HEK293T (cell line): Measurements from ENCODE around the gene DENND1B.
"Not testable (repeated sequence)": the region's sequence is repeated elsewhere in the genome, so short reads cannot be mapped to it uniquely, and the experiment has no call there.

Experiments used
- CTCF ChIA-PET: fragments of 350-600 bp; formaldehyde crosslinking; extraction: SDS; loops from one replicate; lab custom pipeline; 2021; ENCODE audit warnings: antibody characterized with exemption, inconsistent platforms; lab: Yijun Ruan, JAX
- POLR2A ChIA-PET: fragments of 350-600 bp; formaldehyde crosslinking; extraction: SDS; loops from one replicate; lab custom pipeline; 2020; ENCODE audit warnings: antibody characterized with exemption, inconsistent platforms; lab: Yijun Ruan, JAX
- DNase-seq: peaks from one replicate; pipeline ENCODE4 v3.0.0; 2012; ENCODE audit warnings: mixed read lengths; ENCODE audit errors: extremely low spot score
- ARNT ChIP-seq: fragments of 450-650 bp; IDR thresholded peaks from 2 replicates; pipeline ENCODE4 v1.6.1; 2017; ENCODE audit warnings: mild to moderate bottlenecking
- BHLHE40 ChIP-seq: fragments of 450-650 bp; IDR thresholded peaks from 2 replicates; pipeline ENCODE4 v1.6.1; 2016; ENCODE audit warnings: mild to moderate bottlenecking, moderate library complexity, borderline replicate concordance
- CTBP1 ChIP-seq: fragments of 450-650 bp; IDR thresholded peaks from 2 replicates; pipeline ENCODE4 v1.6.1; 2016; ENCODE audit warnings: borderline replicate concordance
- ELF4 ChIP-seq: fragments of 450-650 bp; IDR thresholded peaks from 2 replicates; pipeline ENCODE4 v1.6.1; 2017; ENCODE audit warnings: antibody characterized with exemption
- FOXA1 ChIP-seq: fragments of 450-650 bp; IDR thresholded peaks from 2 replicates; pipeline ENCODE4 v1.6.1; 2016; ENCODE audit warnings: mild to moderate bottlenecking
- FOXK2 ChIP-seq: fragments of 450-650 bp; IDR thresholded peaks from 2 replicates; pipeline ENCODE4 v1.6.1; 2016; ENCODE audit warnings: mild to moderate bottlenecking
- FOXM1 ChIP-seq: fragments of 450-650 bp; IDR thresholded peaks from 2 replicates; pipeline ENCODE4 v1.6.1; 2017; ENCODE audit warnings: mild to moderate bottlenecking, borderline replicate concordance
- HDGF ChIP-seq: fragments of 450-650 bp; IDR thresholded peaks from 2 replicates; pipeline ENCODE4 v1.6.1; 2017; ENCODE audit warnings: antibody characterized with exemption, borderline replicate concordance
- L3MBTL2 ChIP-seq: fragments of 450-650 bp; conservative IDR thresholded peaks from 2 replicates; pipeline ENCODE4 v1.6.1; 2016; ENCODE audit warnings: mild to moderate bottlenecking
- LEF1 ChIP-seq: fragments of 450-650 bp; IDR thresholded peaks from 2 replicates; pipeline ENCODE4 v1.6.1; 2017; ENCODE audit warnings: mild to moderate bottlenecking, borderline replicate concordance
- NFRKB ChIP-seq: fragments of 450-650 bp; IDR thresholded peaks from 2 replicates; pipeline ENCODE4 v1.6.1; 2016; ENCODE audit warnings: mild to moderate bottlenecking, moderate library complexity
- PKNOX1 ChIP-seq: fragments of 450-650 bp; IDR thresholded peaks from 2 replicates; pipeline ENCODE4 v1.6.1; 2016
- SP1 ChIP-seq: fragments of 450-650 bp; IDR thresholded peaks from 2 replicates; pipeline ENCODE4 v1.6.1; 2017
- SUZ12 ChIP-seq: fragments of 450-650 bp; IDR thresholded peaks from 2 replicates; pipeline ENCODE4 v1.6.1; 2016; ENCODE audit warnings: mild to moderate bottlenecking
- TARDBP ChIP-seq: fragments of 450-650 bp; IDR thresholded peaks from 2 replicates; pipeline ENCODE4 v1.6.1; 2016
- ZNF384 ChIP-seq: fragments of 450-650 bp; IDR thresholded peaks from 2 replicates; pipeline ENCODE4 v1.6.1; 2016

DENND1B gene

GRCh38 chr1:197496722-197497121 lies 278.6 kb downstream of the DENND1B start:
- no peak for TF ChIP-seq SP1
- TF ChIP-seq LEF1, result no peak
- TF ChIP-seq TARDBP, result no peak
- TF ChIP-seq CTBP1, result no peak
- TF ChIP-seq HDGF, result no peak
- no peak for TF ChIP-seq ELF4
- TF ChIP-seq ARNT, result no peak
- no peak for TF ChIP-seq SUZ12
- TF ChIP-seq FOXK2, result no peak
- no peak for TF ChIP-seq L3MBTL2
- TF ChIP-seq PKNOX1, result no peak
- TF ChIP-seq FOXA1, result no peak
- no peak for TF ChIP-seq FOXM1
- TF ChIP-seq BHLHE40, result no peak
- TF ChIP-seq ZNF384, result no peak
- no peak for TF ChIP-seq NFRKB
- ChIA-PET CTCF (no interaction called here), POLR2A (no interaction called here)
- no peak for DNase-seq

- DNase-seq, POLR2A ChIA-PET, CTCF ChIA-PET: not testable (repeated sequence)
Measured at GRCh38 chr1:197491505-197491904, 283.8 kb downstream of the DENND1B start.

- TF ChIP-seq ARNT (no peak), PKNOX1 (no peak)
- ChIA-PET CTCF (no interaction called here), POLR2A (no interaction called here)
- no peak for DNase-seq
Measured at GRCh38 chr1:197486946-197487345, 288.3 kb downstream of the DENND1B start.

- CTCF ChIA-PET, result no interaction called here
- TF ChIP-seq SP1 (no peak), ELF4 (no peak), L3MBTL2 (no peak)
- POLR2A ChIA-PET, result no interaction called here
- no peak for DNase-seq
Measured at GRCh38 chr1:197485790-197486189, 289.5 kb downstream of the DENND1B start.

- no peak for TF ChIP-seq CTBP1
- TF ChIP-seq BHLHE40, result no peak
- no peak for TF ChIP-seq ELF4
- TF ChIP-seq SP1, result no peak
- no peak for TF ChIP-seq HDGF
- TF ChIP-seq SUZ12, result no peak
- TF ChIP-seq FOXM1, result no peak
- TF ChIP-seq LEF1, result no peak
- no peak for TF ChIP-seq ARNT
- TF ChIP-seq PKNOX1, result no peak
- no peak for TF ChIP-seq ZNF384
- TF ChIP-seq L3MBTL2, result no peak
- TF ChIP-seq FOXA1, result no peak
- TF ChIP-seq NFRKB, result no peak
- no peak for TF ChIP-seq FOXK2
- TF ChIP-seq TARDBP, result no peak
- no peak for DNase-seq
- ChIA-PET POLR2A (no interaction called here), CTCF (no interaction called here)
Measured at GRCh38 chr1:197481101-197481500, 294.2 kb downstream of the DENND1B start.

- CTCF ChIA-PET, result no interaction called here
- POLR2A ChIA-PET, result interaction anchor here (0.6 kb wide), 1 partner anchor 88 kb away, joined by 3 read pairs; no protein-coding TSS in a partner anchor
- TF ChIP-seq SUZ12 (no peak), TARDBP (no peak), ARNT (no peak), FOXA1 (no peak), NFRKB (no peak), FOXM1 (no peak), CTBP1 (no peak)
- DNase-seq, result no peak
Measured at GRCh38 chr1:197480446-197480845, 294.8 kb downstream of the DENND1B start.

GRCh38 chr1:197472141-197472540 lies 303.1 kb downstream of the DENND1B start:
- ChIA-PET CTCF (no interaction called here), POLR2A (no interaction called here)
- TF ChIP-seq LEF1 (no peak), FOXM1 (no peak), ZNF384 (no peak), SUZ12 (no peak), PKNOX1 (no peak), CTBP1 (no peak), SP1 (no peak), TARDBP (no peak), HDGF (no peak)
- no peak for DNase-seq
